ENCODE data around the gene TDRD12.

The TDRD12 gene

GRCh38 chr19:32719611-32720059, at the start of gene TDRD12:
Gene TDRD12, plus strand, starts transcription at chr19:32719767. Its CDS starts 306 bp downstream, at chr19:32720073.
- no peak for DNase-seq (ENCODE audit: low read depth in 2 of 3, low spot score in 1 of 3)

- DNase-seq (ENCODE audit: low read depth in 2 of 3, low spot score in 1 of 3), result no peak
These were observed 47.5 kb upstream of the TDRD12 start for GRCh38 chr19:32671883-32672593.

- no peak for DNase-seq (ENCODE audit: low read depth in 2 of 3, low spot score in 1 of 3)
These were observed 46.7 kb upstream of the TDRD12 start for GRCh38 chr19:32672841-32673240.

DNA sequence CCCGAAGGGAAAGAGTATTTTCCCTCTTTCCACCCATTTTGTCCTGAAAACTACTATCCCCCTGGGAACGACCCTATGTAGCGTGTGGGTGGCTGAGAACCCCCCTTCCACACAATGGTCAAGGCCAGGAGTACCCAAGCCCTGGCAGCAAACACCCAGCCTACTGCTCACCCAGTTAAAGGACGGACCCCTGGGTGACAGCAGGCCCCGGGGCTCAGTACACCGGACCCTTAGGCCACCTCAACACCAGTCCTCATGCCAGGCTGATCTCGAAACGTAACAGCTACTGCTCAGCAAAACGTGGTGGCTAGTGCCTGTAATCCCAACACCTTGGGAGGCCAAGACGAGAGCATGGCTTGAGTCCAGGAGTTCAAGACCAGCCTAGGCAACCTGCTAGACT, 46.0 kb upstream of the TDRD12 start:
- DNase-seq (ENCODE audit: low read depth in 2 of 3, low spot score in 1 of 3), result no peak

GRCh38 chr19:32674153-32674930, 45.2 kb upstream of the TDRD12 start:
- DNase-seq (ENCODE audit: low read depth in 2 of 3, low spot score in 1 of 3), result no peak

- peak; percentile 93 to 97 (median 95) for DNase-seq (ENCODE audit: low read depth in 2 of 3, low spot score in 1 of 3)
These were observed 44.4 kb upstream of the TDRD12 start, which contains the start of gene ANKRD27 for GRCh38 chr19:32674931-32675719. Gene ANKRD27, minus strand, starts transcription at chr19:32675180. Its CDS starts 16,165 bp downstream, at chr19:32659015.

DNA sequence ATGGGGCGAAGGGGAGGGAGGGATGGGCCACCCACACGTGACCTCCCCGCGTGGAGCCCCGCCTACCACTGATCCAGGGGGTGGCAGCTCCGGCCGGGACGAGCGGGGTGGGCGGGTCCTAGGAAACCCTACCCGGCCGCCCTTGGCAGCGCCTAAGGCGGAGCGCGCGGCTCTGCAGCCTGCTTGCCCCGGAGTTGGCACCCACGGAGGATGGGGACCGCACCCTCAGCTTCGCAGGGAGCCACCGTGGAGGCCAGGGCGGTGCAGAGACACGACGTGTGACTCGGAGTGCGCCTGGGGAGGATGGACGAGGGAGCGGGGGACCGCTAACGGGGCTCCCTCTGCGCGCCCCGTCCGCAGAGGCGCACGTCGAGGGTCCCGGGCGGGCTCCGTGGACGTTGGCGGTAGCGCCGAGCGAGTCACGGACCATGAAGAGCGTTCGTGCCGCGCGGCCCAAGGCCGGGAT, 43.8 kb upstream of the TDRD12 start, which contains the start of gene RGS9BP:
TSS of gene RGS9BP (plus strand) at position 129 of the 466 bp plus-strand sequence. CDS start 416 bp downstream, outside the sequence.
- peak in 2 of 3 donors; percentile 15 to 53 for DNase-seq (ENCODE audit: low read depth in 2 of 3, low spot score in 1 of 3)

- no peak for DNase-seq (ENCODE audit: low read depth in 2 of 3, low spot score in 1 of 3)
These were observed 43.2 kb upstream of the TDRD12 start for GRCh38 chr19:32676186-32676894.

DNA sequence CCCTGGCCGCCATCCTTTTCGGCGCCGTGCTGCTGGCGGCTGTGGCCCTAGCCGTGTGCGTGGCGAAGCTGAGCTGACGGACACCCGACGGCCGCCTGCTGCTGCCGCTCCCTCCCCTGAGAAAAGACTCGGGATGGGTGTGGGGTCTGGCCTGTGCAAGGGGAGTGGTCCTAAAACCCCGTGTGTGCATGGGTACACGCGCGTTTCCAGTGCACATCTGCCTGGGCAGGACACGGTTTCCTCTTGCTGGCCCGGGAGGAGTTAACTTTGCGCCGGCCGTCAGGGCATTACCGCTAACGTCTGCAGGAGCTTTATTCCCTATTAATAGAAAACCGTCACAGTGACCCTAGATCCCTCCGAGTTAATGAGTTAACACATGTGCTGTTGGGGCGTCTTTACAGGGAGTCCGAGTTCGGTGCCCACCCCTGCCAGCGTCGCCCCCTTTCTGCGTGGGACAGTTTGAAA, 42.6 kb upstream of the TDRD12 start:
- no peak for DNase-seq (ENCODE audit: low read depth in 2 of 3, low spot score in 1 of 3)

DNA sequence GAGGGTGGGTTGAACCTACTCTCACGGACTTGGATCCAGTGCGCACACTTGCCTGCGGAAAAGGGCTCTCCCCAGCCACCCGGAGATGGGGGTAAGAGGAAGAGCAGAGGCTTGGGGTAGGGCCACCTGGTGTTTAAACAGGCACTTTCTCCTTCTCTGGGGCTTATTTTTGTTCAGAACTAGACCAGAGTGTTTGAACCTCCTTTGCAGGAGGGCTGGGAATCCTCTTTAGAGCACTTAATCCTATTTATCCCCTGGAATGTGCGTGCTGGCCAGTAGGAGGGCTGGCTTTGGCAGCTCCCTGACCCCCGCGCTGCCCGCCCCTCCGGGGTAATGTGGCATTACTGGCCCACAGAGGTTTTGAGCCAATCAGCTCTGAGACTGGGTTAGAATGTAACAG, 41.9 kb upstream of the TDRD12 start:
- DNase-seq (ENCODE audit: low read depth in 2 of 3, low spot score in 1 of 3), result no peak

GRCh38 chr19:32680986-32681385, 38.6 kb upstream of the TDRD12 start:
- no peak for DNase-seq (ENCODE audit: low read depth in 2 of 3, low spot score in 1 of 3)

GRCh38 chr19:32682317-32682716, 37.2 kb upstream of the TDRD12 start:
- DNase-seq (ENCODE audit: low read depth in 2 of 3, low spot score in 1 of 3), result no peak

DNA sequence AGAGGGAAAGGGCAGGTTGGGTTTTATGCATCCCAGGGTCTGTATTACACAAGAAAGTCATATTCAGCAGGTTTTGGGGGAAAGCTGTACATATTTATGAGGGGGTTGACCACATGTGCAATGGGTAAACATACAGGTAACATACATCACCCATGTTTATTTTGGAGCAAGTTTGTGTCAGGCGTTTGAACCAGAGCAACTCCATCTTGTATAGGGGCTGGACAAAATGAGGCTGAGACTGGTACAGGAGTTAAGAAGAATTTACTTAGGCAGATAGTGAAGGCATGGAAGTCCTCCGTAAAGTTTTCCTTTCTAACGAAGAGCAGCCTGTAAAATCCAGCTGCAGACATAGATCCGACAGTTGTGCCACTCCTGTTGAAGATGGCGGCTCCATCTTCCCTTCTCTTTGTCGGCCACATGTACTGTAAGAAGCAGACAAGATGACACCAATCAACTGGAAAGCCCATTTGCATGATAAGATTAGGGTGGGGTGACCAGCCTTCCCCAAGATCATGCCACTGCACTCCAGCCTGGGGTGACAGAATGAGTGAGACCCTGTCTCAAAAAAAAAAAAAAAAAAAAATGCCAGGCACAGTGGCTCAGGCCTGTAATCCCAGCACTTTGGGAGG, 32.6 kb upstream of the TDRD12 start:
- DNase-seq (ENCODE audit: low read depth in 2 of 3, low spot score in 1 of 3), result no peak

DNA sequence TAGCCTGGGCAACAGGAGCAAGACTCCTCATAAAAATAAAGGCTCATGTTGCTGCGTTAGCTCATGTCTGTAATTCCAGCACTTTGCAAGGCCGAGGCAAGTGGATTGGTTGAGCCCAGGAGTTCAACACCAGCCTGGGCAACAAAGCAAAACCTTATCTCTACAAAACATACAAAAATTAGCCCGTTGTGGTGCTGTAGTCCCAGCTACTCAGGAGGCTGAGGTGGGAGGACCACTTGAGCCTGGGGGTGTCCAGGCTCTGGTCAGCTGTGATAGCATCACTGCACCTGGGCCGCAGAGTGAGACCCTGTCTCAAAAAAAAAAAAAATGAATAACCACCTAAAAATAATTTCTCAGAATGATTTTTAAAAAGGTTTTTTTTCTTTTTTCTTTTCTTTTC, 31.9 kb upstream of the TDRD12 start:
- DNase-seq (ENCODE audit: low read depth in 2 of 3, low spot score in 1 of 3), result no peak

- no peak for DNase-seq (ENCODE audit: low read depth in 2 of 3, low spot score in 1 of 3)
These were observed 31.3 kb upstream of the TDRD12 start for GRCh38 chr19:32688311-32688710.

DNA sequence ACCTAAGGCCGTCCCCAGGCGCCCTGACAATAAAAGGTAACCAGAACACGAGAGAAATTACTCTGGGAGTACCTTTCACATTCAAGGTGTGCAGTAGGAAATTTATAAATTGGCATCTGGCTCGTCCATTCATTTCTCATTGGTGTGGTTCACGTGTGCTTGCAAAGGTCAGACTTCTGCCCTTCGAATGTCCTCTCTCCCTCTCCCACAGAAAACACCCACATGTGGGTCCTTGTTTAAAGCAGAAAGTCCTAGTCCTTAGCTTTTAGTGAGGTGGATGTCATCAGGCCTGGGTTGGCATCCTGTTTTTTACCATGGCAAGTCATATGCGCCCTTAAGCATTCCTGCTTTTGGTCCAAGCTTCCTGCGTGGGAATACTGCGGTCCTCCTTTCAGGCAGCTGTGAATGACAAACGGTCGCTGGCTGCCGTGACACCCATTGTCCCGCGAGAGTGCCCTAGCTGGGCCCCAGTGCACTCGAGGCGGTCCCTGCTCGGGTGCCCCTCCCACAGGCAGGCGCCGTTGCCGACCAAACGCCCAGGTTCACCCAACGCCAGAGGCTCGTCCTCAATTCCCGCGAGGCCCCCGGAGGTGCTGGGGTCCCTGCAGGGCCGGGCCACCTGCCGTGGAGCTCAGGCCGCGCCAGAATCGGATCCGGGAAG, 28.1 kb upstream of the TDRD12 start, which contains the start of gene NUDT19:
TSS of gene NUDT19 (plus strand) at position 531 of the 661 bp plus-strand sequence. CDS start 140 bp downstream, outside the sequence.
- DNase-seq (ENCODE audit: low read depth in 2 of 3, low spot score in 1 of 3), result peak; percentile 67 to 78 (median 77)

GRCh38 chr19:32691952-32692726, 27.4 kb upstream of the TDRD12 start:
- DNase-seq (ENCODE audit: low read depth in 2 of 3, low spot score in 1 of 3), result peak in 1 of 3 donors; percentile 36

DNA sequence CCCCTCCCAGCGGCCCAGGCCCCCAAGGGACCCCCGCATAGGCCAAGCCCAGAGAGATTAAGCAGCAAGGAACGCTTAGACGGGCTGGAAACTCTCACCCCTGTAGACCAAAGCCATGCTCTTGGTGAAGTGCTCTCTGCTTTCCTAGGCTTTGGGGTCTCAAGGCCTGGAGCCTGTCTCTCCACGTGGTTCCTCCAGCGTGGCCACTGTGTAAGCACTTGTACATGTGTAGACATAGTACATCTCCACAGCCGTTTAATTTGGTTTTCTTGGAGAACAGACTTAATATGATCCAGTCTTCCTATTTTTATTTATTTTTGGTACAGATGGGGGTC, 26.9 kb upstream of the TDRD12 start:
- DNase-seq (ENCODE audit: low read depth in 2 of 3, low spot score in 1 of 3), result no peak

All from stimulated activated CD4-positive, alpha-beta T cell treated with anti-CD3 and anti-CD28 coated beads, Interleukin-12 subunit alpha, Interleukin-12 subunit beta, amount 100 ng/mL, for 48 hours (primary cell).